GM18907 (cell line): ENCODE measurements around the gene UBR7.

ENCODE experiments used
- ATAC-seq: cut with Tn5 transposase; IDR thresholded peaks from one replicate; pipeline ENCODE4 v1.9.1; 2021; ENCODE audit warnings: mild to moderate bottlenecking, moderate library complexity; ENCODE audit not compliant: unreplicated experiment

UBR7 gene

DNA sequence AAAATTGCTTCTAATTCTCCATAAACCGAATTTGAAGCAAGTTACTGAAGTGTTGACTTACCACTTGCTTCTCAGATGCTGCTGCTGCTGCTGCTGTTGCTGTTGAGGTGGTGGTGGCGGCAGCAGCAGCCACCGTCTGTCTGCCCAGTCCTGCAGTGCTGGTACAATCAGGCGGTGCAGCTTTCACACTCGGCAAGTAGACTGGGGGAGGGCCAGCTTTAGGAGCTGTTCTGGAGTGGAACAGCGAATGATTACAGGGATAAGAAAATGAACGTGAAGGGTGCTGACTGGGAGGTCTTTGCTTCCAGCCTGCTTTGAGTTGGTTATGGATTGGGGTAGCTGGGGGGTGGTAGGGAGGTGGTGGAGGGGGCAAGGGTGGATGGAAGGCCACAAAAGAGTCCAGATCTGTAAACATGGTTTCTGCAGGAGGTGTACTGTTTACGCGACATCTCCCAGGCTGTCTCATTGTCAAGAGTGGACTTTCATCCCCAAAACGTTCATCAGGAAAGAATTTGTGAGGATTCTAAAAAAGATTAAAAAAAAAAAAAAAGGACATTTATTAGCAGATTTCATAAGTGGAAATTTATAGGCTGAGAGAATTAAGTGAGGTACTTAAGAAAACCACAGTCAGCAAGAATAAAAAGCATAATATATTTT is 38.8 kb downstream of the UBR7 start:
- no peak for ATAC-seq

DNA sequence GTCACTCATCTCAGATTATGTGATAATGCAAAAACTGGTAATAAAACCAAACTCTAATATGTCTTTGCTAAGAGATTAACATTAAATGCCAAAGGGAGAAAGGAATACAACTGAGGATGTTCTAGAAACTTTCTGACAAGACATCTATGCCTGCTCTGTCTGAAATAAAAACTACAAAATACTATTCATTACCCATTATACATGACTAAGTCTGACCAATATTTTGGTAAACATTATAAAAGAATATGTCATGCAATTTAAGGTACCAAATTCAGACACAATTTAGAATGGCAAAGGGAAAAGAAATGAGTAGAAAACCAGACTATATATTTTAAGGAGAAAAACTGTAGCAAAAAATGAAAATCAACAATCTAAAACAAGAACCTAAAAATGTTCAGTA is 39.5 kb downstream of the UBR7 start:
- ATAC-seq, result no peak

DNA sequence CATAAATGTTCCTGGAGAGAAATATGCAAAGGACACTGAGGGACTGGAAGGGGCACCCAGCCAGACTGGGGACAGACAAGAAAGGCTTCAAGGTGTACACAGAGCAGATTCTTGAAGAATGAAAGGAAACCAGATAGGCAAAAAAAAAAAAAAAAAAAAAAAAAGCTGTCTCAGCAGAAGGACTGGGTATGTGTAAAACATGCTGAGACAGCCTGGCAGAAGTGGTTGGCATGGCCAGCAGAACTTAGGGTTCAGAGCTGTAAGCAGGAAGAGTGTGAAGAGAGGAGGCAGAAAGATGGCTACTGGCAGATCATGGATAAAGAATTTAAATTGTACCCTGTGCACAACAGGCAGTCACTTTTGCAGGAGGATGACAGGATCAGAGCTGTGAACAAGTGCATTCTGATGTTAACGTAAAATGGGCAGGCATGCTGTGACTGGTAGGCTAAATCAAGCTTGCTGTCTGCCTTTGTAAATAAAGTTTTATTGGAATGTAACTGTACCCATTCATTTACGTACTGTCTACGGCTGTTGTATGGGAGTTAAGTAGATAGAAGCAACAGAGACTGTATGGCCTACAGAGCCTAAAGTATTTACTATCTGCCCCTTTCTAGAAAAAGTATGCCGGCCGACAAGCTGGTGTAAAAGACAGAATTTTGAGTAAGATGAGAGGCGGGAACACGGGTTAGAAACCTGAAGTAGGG is 42.2 kb downstream of the UBR7 start:
- no peak for ATAC-seq

DNA sequence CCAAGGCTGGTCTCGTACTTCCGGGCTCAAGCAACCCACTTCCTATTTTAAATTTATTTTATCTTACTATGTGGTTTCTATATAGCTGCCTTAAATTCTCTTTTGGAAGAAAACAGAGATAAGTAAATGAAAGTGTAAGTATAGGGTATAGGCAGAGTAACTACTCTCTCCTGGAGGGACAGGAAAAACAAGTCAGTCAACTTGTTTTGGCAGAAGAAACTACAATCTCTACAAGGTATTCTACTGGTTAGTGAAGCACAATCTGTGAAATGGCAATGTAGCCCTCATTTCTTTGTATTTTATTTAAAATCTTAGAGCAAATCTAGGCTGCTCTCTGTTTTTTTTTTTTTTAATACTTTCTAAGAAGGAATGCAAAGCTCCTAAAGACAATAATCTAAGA is 55.4 kb downstream of the UBR7 start:
- ATAC-seq, result no peak

DNA sequence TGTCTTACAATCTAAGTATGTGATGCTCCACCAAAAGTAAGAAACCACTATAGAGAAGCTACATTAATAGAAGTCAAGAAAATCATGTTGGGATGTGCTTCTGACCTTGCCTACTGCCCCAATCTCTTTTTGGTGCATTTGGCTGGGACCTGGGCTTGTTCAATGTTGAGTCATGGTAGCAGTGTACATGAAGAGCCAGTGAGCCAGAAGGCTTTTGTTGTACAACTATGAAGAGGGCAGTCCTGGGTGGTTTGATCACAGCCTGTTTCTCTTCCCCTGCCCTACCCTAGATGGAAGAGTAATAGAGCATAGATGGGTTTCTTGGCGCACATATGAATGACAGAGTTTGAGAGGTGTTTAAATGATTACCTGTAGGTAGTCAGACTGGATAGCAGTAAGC is 56.4 kb downstream of the UBR7 start:
- no peak for ATAC-seq

DNA sequence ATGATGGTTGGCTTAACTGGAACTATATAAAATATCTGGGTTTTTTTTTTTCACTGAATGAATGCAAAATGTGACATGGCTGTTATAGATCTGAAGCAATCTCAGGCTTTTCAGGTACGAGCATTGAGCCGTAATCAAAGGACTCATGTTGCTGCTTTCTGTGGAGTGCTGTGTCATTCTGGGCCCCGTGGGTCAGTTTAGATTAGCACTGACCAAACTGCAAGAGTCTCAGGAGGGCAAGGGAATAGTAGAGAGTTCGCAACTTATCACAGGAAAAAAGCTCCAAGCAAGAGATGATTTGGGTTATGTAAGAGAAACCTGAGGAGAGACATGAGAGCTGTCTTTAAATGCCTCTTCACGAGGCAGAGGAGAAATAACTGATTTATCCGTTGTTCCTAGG is 59.1 kb downstream of the UBR7 start:
- no peak for ATAC-seq

DNA sequence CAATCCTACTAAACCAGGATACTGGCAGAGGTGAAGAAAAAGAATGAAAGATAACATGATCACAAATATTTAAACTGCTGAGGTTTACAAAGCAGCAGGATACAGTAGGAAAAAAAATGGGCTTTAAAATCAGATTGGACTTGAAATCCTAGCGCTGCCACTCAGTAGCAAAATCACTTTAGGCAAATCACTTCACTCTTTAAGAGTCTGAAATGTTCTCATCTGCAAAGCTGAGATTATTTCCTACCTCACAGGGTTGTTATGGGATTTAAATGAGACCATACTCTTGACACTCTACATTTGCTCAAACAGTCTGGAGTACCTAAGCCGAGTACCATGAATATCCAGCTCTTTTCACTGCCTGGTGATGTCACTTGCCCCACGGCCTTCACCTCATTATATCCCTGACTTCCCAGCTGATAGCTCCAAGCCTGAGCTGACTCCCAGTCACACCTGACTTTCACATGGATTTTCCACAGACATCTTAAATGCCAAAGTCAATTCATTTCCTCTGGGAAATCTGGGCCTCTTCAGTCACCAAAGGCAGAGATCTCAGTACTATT is 60.2 kb downstream of the UBR7 start:
- no peak for ATAC-seq

DNA sequence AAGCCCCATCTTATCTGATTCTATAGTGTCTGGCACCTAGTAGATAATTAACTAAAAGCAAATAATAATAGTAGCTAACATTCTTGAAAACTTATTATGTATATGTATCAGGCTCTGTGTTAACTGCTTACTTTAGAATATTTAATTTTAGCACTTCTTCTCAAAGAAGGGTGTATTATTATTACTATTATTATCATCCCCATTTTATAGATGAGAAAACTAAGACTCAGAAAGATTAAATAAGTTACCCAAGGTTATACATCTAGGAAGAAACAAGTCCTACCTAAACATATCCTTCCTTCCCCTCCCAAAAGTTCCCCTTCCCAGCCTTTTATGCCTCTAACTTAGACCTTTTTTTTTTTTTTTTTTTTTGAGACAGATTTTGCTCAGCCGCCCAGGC is 61.4 kb downstream of the UBR7 start:
- ATAC-seq, result no peak

DNA sequence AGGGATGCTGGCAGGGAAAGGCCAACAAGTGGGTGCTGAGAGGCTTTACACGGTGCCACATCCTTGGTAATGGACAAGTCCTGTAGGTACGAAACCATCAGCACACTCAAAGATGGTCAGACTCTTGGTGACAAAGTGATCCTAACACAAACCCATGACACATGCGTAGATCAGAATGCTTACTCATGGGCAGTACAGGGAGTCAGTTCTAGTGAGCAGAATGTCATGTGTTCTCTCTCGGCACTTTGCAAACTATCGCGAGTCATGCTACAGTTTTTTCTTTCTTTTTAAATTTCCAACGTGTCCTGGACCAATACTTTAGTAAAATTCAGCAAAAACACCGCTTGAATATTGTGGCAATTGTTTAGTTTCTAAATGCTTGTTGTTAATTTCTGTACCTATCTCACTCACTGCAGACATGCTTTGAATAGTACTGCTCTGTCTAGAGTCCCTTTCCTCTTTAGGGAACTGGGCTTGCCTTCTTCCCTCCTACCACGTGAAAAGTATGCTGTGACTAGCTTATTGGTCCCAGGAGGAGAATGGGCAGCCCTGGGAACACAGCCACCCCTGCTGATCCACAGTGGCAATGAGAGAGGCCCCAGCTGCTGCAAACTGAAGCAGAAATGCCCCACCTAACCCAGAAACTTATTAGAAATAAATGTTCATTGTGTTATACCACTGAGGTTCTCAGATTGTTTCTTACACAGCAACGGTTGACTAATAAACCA is 62.4 kb downstream of the UBR7 start:
- no peak for ATAC-seq

DNA sequence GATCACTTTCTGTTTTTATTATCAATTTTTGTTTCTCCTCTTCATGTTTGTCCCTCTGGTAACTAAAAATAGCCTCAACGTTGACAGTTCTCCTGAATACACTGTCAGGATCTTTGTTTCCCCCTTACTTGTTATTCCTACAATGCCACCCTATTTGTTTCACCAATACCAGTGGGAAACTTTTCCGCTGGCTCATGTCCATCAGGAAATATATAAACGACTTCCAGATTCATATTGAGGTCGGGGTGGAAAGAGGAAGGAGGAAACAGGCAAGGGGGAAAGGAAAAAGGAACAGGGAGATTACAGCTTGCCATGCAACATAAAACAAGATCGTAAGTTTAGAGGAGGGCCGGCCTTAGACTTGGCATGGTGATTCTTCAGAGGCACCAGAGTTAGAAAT is 64.1 kb downstream of the UBR7 start:
- no peak for ATAC-seq

DNA sequence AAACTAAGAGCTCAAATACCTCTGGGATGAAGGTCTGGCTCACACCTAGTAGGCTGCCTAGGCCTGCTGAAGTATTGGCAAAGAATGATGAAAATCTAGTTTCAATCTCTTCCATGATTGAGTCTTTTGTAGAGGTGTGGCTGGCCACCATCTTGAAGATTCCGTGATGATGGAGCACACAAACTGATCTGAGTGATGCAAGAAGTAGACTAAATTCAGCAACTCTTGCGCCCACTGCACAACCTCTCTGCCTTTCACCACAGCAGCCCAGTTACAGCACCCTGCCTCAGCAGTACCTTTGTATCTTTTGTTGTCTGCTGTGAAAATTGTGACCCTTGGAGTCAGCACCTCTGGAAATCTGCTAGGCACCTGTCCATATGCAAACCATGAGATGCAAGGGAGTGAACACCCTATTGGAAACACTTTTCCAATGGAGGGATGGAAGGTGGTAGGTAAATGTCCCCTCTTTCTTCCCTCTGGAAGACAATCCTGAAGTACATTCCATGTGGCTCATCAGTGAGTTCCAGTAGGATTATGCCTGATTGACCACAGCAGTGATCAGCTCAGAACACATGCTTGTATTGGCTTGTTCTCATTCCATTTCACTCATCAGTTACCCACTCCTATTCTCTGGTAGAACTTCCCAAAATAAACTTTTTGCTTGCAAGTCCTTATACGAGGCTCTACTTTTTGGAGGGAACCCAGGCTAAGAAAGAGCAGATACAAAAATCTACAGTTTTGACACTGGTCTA is 67.2 kb downstream of the UBR7 start:
- no peak for ATAC-seq

DNA sequence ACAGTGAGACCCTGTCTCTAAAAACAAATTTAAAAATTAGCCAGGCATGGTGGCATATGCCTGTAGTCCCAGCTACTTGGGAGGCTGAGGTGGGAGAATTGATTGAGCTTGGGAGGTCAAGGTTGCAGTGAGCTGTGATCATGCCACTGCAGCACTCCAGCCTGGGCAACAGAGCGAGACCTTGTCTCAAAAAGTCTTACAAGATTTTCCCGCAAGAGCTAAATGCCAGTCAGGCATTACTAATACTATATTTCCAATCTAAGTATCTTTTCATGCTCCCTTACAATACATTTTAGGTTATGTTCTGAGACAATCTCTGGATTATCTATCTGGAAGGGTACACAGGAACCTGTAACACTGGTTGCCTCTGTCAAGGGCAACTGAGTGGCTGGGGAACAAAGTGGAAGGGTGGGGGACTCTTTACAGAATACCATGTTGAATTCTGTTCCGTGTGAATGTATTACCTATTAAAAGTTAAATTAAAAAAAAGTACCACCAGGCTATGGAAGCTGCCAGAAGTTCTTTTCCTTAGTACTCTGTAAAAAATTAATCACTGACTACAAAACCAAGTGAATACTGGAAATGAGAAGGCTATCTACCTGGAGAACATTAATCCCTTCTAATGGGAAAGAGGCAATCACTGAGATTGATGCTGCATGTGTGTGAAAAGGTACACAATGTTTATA is 69.1 kb downstream of the UBR7 start:
- ATAC-seq, result no peak
